Astrocyte of the cerebellum (primary cell): Measurements from ENCODE around the gene ATP2B1.

Experiments used
- DNase-seq: peaks from one replicate; pipeline ENCODE4 v3.0.0-alpha.2; 2011; ENCODE audit warnings: low read depth
- H3K4me3 ChIP-seq: 2 replicates; pipeline ENCODE4 v1.5.1; 2011; ENCODE audit warnings: mild to moderate bottlenecking, low read depth, low read length, moderate library complexity
- in situ Hi-C: cut with HindIII; loops from 2 replicates; pipeline ENCODE4 v1.10.0; 2017; ENCODE audit warnings: low sequenced_read_pairs
- TF ChIP-seq, protein P1 (sequence below): IDR thresholded peaks from 2 replicates; pipeline ENCODE4 v1.5.1; 2012; ENCODE audit warnings: low read length, low read depth, moderate library complexity, mild to moderate bottlenecking; ENCODE audit errors: missing control alignments

Gene ATP2B1

GRCh38 chr12:89597770-89598169, 110.9 kb downstream of the ATP2B1 start:
- TF ChIP-seq, protein P1, sequence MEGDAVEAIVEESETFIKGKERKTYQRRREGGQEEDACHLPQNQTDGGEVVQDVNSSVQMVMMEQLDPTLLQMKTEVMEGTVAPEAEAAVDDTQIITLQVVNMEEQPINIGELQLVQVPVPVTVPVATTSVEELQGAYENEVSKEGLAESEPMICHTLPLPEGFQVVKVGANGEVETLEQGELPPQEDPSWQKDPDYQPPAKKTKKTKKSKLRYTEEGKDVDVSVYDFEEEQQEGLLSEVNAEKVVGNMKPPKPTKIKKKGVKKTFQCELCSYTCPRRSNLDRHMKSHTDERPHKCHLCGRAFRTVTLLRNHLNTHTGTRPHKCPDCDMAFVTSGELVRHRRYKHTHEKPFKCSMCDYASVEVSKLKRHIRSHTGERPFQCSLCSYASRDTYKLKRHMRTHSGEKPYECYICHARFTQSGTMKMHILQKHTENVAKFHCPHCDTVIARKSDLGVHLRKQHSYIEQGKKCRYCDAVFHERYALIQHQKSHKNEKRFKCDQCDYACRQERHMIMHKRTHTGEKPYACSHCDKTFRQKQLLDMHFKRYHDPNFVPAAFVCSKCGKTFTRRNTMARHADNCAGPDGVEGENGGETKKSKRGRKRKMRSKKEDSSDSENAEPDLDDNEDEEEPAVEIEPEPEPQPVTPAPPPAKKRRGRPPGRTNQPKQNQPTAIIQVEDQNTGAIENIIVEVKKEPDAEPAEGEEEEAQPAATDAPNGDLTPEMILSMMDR = no peak
- in situ Hi-C loops = no loop called here
- no peak overlapping the region for H3K4me3 ChIP-seq
- DNase-seq = no peak

GRCh38 chr12:89597210-89597609, 111.4 kb downstream of the ATP2B1 start:
- in situ Hi-C loops = no loop called here
- H3K4me3 ChIP-seq = no peak overlapping the region
- no peak for DNase-seq
- TF ChIP-seq, protein P1 = no peak

DNA sequence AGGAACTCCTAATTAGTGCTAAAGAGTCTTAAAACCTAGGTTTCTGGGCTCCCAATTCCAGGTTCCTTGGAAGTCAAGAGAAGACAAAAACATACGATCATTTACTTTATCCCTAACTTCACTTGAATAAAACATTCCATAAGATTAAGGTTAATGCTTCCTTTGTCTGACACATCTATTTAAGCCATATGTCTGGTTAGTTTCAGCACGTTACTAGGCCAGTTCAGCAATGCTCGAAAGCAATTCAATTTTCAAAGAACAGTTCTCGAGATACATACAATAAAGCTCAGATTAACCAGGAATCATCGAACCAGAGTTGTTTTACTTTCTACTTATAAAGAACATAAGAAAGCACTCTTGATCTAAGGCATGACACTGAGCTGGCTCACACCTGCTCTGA, 114.8 kb downstream of the ATP2B1 start:
- TF ChIP-seq, protein P1 = no peak
- DNase-seq = no peak
- H3K4me3 ChIP-seq = no peak overlapping the region
- in situ Hi-C loops = no loop called here

DNA sequence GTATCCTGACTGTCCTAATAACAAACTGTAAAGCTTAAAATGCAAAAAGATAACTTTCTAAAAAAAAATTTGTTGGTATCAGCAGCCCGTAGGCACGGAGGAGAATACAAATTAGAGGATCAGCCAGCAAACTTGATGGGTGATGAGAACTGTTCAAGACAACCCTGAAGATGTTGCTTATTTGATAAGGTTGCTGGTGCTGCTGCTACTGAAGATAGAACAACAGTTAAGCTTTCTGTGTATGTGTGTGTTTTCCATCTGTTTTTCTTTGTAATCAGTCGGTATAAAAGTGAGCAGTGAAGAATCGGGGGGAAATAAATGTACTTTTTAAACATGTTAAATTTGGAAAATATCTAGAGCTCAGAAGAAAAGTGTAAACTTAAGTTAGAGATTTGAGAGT, 115.4 kb downstream of the ATP2B1 start:
- DNase-seq = no peak
- TF ChIP-seq, protein P1 = no peak
- in situ Hi-C loops = no loop called here
- no peak overlapping the region for H3K4me3 ChIP-seq

- no peak for DNase-seq
- TF ChIP-seq, protein P1 = no peak
- in situ Hi-C loops = no loop called here
- H3K4me3 ChIP-seq = no peak overlapping the region
Measured at GRCh38 chr12:89589753-89590152, 118.9 kb downstream of the ATP2B1 start.

DNA sequence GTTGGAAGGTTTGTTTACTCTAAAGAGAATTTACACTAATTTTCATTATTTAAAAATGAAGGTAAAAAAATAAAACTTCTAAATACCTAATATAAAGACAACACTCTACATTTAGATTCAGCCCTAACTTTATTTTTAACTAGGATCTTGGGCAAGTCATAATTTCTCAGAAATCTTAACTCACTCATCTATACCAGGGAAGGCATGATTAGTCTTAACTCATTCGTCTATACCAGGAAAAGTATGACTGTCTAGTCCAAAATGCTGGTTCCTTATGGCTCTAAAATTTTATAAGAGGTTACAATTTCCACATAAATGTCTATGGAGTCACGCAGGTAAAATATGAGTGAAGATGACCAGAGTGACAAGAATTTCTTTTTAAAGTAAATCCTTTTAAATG, 130.1 kb downstream of the ATP2B1 start:
- TF ChIP-seq, protein P1 = no peak
- in situ Hi-C loops = no loop called here
- DNase-seq = no peak
- H3K4me3 ChIP-seq = no peak overlapping the region
